Adrenal gland (tissue), 5 donors: ENCODE measurements around the gene COPE.

ENCODE experiments used
- CTCF ChIP-seq, 6 experiments: fragments of 450-650 bp in 4 of 6; fragments of 200-600 bp in 2 of 6; sonication (generic) in 1 of 6; IDR thresholded peaks; 1 replicate in 5 of 6; 2 replicates in 1 of 6; pipeline versions ENCODE4 v1.5.1 to v1.8.0; 2016 to 2021; ENCODE audit warnings: antibody characterized with exemption in 6 of 6, mild to moderate bottlenecking in 2 of 6, moderate library complexity in 1 of 6
- POLR2A ChIP-seq, 2 donors: fragments of 450-650 bp; IDR thresholded peaks; one replicate each; pipeline ENCODE4 v1.6.1; 2017; ENCODE audit warnings: antibody characterized with exemption in 2 of 2, mild to moderate bottlenecking in 2 of 2, moderate library complexity in 1 of 2
- donor health status: DM: no; HTN: no; CAD: no.

DNA sequence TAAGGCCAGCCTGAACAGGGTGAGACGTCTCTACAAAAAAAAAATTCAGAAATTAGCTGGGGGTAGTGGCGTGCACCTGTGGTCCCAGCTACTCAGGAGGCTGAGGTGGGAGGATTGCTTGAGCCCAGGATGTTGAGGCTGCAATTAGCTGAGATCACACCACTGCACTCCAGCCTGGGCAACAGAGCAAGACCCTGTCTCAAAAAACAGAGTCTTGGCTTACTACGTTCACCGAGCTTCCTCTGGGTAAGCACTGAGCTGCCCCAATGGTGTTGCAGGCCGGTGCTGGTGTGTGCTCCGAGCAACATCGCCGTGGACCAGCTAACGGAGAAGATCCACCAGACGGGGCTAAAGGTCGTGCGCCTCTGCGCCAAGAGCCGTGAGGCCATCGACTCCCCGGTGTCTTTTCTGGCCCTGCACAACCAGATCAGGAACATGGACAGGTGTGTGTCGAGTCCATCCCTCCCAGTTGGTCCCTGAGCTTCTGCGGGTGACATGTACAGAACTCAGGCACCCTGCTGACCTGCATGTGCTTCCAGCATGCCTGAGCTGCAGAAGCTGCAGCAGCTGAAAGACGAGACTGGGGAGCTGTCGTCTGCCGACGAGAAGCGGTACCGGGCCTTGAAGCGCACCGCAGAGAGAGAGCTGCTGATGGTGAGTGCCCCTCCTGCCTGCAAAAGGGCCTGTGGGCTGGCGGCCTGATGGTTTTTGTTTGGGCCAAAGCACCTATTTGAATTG is 63.4 kb downstream of the COPE start:
- TF ChIP-seq CTCF (IDR thresholded peaks at IDR 0.05) (no peak), POLR2A (IDR thresholded peaks at IDR 0.05) (no peak)
